NT2/D1 (cell line): ENCODE data around the gene ACSL6.

Source experiments
- SUZ12 ChIP-seq: IDR thresholded peaks from 2 replicates; pipeline ENCODE4 v1.6.1; 2011; ENCODE audit not compliant: insufficient read length, insufficient read depth; ENCODE audit errors: extremely low read depth
- YY1 ChIP-seq: IDR thresholded peaks from 2 replicates; pipeline ENCODE4 v1.6.1; 2011; ENCODE audit not compliant: insufficient read length, insufficient read depth
- ZNF274 ChIP-seq: IDR thresholded peaks from 2 replicates; pipeline ENCODE4 v1.6.1; 2011; ENCODE audit warnings: mild to moderate bottlenecking, low read depth, low read length

DNA sequence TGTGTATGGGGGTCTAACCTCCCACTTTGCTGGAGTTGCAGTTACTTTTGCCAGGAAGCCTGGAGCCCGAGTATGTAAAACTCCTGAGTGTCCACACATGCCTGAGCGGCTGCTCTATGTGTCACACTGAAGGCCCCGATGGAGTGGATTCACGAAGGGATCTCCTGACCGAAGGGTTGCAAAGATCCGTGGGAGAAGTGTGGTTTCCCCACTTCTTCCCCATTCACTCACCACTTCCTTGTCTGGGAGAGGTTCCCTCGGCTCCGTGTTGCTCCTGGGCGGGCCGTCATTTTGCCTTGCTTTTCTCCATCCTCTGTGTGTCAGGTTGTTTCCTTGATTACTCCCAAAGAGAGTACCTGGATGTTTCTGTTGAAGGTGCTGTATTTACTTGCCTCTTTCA, 32.7 kb upstream of the ACSL6 start:
- TF ChIP-seq YY1: no peak
- no peak for TF ChIP-seq ZNF274
- no peak for TF ChIP-seq SUZ12
